ENCODE results near the gene PES1. TPM values are rescaled to one million over a fixed set of nuclear protein-coding genes. Genes with fewer than 3 reads are reported as not detected.

Gene PES1
- polyA plus RNA-seq, 1 experiment, result 109 TPM

Other genes with a start within 250 kb of the PES1 start
- gene SF3A1, start 235.0 kb downstream of the PES1 start, polyA plus RNA-seq (2011; rRNA removed), result 43.2 and 66.8 TPM in 2 replicates
- 1.3 and 1.6 TPM in 2 replicates for gene CCDC157, start 234.9 kb downstream of the PES1 start, polyA plus RNA-seq (2011; rRNA removed)
- 11.1 and 15.8 TPM in 2 replicates for gene RNF215, start 204.5 kb downstream of the PES1 start, polyA plus RNA-seq (2011; rRNA removed)
- gene SEC14L2, start 194.9 kb downstream of the PES1 start, polyA plus RNA-seq (2011; rRNA removed), result 20.1 and 22.8 TPM in 2 replicates
- gene MTFP1, start 166.1 kb downstream of the PES1 start, polyA plus RNA-seq (2011; rRNA removed), result 4.9 and 8.3 TPM in 2 replicates
- gene SEC14L3, start 119.9 kb downstream of the PES1 start, polyA plus RNA-seq (2011; rRNA removed), result not detected in 2 replicates
- not detected in 2 replicates for gene SEC14L4, start 86.2 kb downstream of the PES1 start, polyA plus RNA-seq (2011; rRNA removed)
- 0.05 and 0.09 TPM in 2 replicates for gene SEC14L6, start 45.2 kb downstream of the PES1 start, polyA plus RNA-seq (2011; rRNA removed)
- not detected in 2 replicates for gene GAL3ST1, start 17.2 kb downstream of the PES1 start, polyA plus RNA-seq (2011; rRNA removed)
- gene TCN2, start 15.3 kb upstream of the PES1 start, polyA plus RNA-seq (2011; rRNA removed), result 9.1 and 15.8 TPM in 2 replicates
- 2.9 and 4.9 TPM in 2 replicates for gene SLC35E4, start 43.9 kb upstream of the PES1 start, polyA plus RNA-seq (2011; rRNA removed)
- 12.4 and 18.6 TPM in 2 replicates for gene DUSP18, start 76.0 kb upstream of the PES1 start, polyA plus RNA-seq (2011; rRNA removed)
- 0.38 and 0.77 TPM in 2 replicates for gene OSBP2, start 103.0 kb upstream of the PES1 start, polyA plus RNA-seq (2011; rRNA removed)

All from BJ (cell line).